NCI-H2081 (cell line): ENCODE data around the gene GPA33.

Source experiments
- DNase-seq, 2 experiments: peaks; one replicate each; lab custom pipeline; 2025; lab: John Stamatoyannopoulos, UW

The GPA33 gene

DNA sequence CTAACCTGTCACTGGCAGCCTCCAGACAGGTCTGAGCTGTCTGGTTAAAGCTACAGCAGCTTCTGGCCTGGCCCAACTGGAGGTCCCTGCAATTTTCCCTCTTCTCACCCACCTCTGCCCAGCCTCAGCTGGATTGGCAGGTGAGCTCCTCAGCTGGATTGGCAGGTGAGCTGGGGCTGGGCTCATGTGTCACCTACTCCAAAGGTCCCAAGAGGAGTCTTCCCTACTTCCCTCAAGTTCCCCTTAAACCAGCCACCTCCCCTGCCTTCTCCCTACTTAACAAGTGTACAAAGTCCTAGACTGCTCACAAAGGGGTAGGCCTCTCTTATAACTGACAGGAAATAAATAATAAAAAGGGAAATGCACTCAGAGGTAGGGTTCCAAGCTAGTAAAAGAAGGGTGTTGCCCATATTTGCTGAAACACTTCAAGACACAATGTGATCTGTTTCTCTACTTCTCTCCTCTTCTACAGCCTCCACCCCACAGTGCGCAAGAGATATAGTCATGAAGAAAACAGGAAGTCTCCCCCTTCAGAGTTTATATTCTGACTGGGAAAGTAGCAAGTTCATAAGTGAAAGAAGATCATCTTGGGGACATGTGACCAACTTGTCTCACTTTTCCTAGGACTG lies at the start of gene GPA33:
TSS of gene GPA33 (minus strand) at position 64 of the 629 bp plus-strand sequence. CDS start 90 bp downstream, outside the sequence.
- no peak for DNase-seq

DNA sequence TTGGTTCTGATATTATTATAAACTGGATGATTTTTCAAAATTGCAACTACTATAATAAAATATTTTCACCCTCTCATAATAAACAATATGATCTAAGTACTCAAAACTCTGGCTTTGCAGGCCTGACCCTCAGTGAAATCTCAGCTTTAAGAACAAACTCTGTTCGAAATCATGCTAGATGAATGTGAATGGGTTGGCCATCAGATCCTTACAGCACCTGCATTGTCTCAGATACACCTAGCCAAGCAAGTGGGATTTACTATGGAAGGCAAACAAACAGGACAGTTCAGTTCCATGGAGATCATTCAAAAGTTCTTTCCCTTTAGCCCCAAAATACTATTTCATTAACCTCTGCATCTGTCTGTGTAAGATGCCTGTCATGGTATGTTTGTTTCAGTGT lies 48.5 kb upstream of the GPA33 start:
- no peak for DNase-seq

GRCh38 chr1:167137793-167138510 lies 47.8 kb upstream of the GPA33 start:
- no peak for DNase-seq

DNA sequence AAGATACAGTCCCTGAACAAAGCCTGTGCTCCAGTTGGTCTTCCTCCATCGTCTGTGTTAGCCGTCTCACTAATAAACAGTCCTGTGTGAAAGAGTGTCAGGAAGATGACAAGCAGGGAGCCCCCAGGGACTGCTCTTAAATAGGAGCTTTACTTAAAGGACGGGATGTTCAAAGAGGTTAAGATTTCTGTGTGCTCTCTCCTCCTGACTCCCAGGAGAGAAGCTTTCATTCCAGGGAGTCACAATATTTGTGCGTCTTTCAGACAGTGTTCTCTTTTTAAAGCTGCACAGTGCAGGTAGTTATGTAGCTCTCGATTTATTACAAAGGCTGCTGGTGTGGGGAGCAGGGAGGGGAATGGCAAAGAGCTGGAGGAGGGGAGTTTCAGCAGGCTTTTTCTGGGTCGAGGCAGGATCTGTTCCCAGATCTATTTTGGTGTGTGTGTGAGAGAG lies 47.2 kb upstream of the GPA33 start:
- DNase-seq = no peak

DNA sequence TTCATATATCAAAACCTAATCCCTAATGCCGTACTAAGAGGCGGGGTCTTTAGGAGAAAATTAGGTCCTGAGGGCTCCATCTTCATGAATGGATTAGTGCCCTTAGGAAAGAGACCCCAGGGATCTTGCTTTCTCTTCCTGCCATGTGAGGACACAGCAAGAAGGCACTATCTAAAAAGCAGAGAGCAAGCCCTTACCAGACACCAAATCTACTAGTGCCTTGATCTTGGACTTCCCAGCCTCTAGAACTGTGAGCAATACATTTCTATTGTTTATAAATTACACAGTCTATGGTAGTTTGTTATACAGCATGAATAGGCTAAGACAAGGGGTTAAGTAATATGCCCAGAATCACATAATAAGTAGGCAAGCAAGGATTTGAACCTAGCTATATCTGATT lies 46.6 kb upstream of the GPA33 start:
- DNase-seq = no peak

DNA sequence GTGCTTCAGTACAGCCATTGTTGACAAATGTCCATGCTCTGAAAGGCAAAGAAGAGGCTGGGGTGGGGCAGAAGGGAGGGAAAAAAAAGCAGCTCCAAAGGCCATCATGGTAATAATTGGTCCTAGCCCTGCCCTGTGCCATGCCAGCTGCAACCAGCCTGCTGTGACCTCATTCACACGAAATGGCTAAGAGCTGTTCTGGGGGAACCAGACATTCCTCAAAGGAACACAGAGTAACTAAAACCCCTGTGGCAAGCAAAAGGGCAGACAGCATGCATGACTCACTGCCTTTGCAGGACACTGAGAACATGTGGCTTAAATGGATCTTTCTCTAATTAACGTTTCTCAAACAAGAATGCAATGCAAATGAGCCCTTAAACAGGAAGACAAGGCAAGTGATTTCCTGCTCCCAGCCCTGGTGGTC lies 46.0 kb upstream of the GPA33 start:
- DNase-seq = no peak

- DNase-seq = no peak
Measured at GRCh38 chr1:167135281-167135840, 45.2 kb upstream of the GPA33 start.

- DNase-seq = no peak
Measured at GRCh38 chr1:167132301-167133010, 42.3 kb upstream of the GPA33 start.

DNA sequence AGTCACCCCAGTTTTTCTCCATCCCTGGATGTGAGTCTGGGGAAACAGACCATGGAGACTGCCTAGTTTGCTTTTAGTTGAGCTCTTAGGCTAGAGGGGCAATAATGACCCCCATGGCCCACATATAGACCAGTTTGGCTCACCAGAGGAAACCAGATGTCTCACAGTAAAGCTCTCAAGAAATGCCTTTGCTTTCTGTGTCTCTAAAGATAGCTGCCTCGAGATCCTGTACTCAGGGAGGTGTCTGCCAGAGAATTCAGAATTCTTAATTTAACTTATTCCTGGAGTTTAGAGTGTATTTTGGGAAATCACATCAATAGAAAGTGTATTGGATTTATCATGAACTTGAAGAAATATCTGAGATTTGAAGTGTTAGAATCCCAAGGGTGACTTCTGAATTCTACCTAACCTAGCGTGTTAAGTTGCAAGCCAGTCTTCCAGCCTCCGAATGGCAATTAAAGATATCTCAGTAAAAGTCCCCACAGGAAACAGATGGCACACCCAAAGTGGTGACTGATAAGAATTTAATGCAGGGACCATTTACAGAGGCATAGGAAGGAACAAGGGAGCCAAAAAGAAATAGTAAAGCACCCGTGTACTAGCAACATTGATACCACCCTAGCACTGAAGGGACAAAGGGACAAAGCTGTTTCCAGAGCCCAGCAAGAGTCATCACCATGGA lies 40.8 kb upstream of the GPA33 start:
- no peak for DNase-seq

- no peak for DNase-seq
Measured at GRCh38 chr1:167128261-167129227, 38.4 kb upstream of the GPA33 start.

DNA sequence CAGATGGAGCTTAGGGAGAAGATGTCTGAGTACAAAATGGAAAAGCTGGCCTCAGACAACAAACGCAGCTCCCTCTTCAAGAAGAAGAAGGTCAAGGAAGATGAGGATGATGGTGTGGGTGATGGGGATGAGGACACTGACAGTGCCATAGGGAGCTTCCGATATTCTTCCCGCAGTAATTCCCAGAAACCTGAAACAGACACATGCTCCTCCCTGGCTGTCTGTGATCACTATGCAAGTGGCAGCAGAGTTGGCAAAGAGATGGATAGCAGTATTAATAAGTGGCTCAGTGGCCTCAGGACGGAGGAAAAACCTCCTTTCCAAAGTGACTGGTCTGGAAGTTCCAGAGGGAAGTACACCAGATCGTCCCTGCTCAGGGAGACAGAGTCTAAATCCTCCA lies 37.5 kb upstream of the GPA33 start:
- no peak for DNase-seq

DNA sequence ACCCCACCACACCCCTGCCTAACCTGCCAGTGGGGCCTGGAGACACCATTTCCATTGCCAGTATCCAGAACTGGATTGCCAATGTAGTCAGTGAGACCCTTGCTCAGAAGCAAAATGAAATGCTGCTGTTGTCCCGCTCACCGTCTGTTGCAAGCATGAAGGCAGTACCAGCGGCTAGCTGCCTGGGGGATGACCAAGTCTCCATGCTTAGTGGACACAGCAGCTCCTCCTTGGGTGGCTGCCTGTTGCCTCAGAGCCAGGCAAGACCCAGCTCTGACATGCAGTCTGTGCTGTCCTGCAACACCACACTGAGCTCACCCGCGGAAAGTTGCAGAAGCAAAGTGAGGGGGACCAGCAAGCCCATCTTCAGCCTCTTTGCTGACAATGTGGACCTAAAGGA lies 37.1 kb upstream of the GPA33 start:
- DNase-seq = no peak

- no peak for DNase-seq
Measured at GRCh38 chr1:167126811-167127210, 36.6 kb upstream of the GPA33 start.

GRCh38 chr1:167126317-167126716 lies 36.1 kb upstream of the GPA33 start:
- DNase-seq = no peak

- DNase-seq = no peak
Measured at GRCh38 chr1:167122568-167122967, 32.4 kb upstream of the GPA33 start.

- DNase-seq = no peak
Measured at GRCh38 chr1:167122121-167122480, 31.9 kb upstream of the GPA33 start.

DNA sequence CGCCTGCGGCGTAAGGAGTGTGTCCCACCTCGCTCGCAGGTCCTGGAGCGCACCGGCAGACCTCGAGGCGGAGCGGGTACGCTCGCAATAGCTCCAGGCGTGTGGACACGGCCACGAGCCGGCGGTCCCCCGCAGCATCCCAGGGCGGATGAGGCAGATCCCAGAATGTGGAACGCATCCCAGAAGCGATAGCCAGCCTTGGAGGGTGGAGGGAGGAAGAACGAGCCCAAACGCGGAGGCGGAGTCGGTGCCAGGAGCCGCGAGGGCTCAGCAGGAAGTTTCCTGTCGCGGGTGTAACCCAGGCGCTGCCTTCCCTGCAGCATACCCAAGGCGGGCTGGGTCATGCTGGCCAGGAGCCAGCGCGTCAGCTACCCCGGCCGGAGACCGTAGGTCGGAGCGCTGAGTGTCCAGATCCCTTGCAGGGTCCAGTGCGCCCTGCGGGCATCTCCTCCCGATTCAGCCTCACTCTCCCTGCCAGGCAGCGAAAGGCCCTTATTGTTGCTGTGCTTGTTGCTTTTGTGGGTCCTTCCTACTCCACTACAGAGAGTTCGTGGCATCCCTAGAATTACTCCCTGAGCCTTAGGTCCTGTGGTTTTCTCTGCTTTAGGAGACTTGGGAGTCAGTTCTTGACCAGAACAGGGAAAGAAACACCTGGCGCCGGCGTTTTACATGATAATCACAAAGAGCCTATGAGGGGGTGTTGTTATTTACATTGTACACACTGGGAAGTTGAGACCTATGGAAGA lies 31.4 kb upstream of the GPA33 start:
- no peak for DNase-seq

- no peak for DNase-seq
Measured at GRCh38 chr1:167120899-167121298, 30.7 kb upstream of the GPA33 start.

DNA sequence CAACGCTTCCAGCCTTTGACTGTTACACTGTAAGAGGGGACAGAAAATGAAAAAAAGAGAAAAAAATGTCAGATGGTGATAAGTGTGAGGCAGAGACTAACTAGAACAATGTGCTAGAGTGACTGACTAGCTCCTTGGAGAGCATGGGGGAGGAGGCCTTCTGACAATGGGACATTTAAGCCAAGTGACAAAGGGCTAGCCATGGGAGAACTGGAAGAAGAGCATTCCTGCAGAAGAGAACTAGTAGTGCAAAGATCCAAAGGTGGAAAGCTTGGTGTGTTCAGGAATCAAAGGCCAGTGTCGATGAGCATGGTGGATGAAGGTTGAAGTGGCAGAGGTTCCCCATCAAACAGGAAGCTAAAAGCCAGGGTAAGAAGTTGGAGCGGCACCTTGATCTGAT lies 29.5 kb upstream of the GPA33 start:
- no peak for DNase-seq

DNA sequence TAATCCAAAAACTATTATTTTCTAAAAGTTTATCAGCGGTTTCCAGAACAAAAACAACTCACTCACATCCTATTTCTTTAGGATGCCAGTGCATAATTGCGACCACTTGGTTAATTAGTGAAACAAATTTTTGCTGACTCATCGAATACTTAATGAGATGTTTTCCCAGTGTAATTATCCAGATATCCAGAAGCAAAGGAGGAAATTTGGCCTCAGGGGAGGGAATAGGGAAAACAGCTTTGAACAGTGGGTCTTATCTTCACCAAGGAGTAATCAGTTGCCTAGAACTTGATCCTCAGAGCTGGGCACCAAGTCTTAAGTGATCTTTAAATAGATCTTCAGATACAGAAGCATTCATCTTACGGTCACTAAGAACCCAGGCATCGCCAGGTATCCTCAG lies 28.0 kb upstream of the GPA33 start:
- DNase-seq = no peak
